PC-9 (cell line): ENCODE data around the gene PCDHB2. TPM values are rescaled to one million over a fixed set of nuclear protein-coding genes. Genes with fewer than 3 reads are reported as not detected.
"Not testable (repeated sequence)": the region's sequence is repeated elsewhere in the genome, so short reads cannot be mapped to it uniquely, and the experiment has no call there.

Source experiments
- BruUV-seq: library from RNA; stranded (reverse); fragments of 400-500 nt; replicated peaks from 2 replicates; lab custom pipeline; 2021; lab: Mats Ljungman, UMichigan
- CTCF ChIA-PET: fragments of 300-600 bp; sonication (Branson Sonifier 250); formaldehyde crosslinking; loops from one replicate; lab custom pipeline; 2022; ENCODE audit warnings: antibody characterized with exemption; lab: Charles Lee
- POLR2A ChIA-PET: fragments of 300-600 bp; sonication (Branson Sonifier 250); formaldehyde crosslinking; loops from one replicate; lab custom pipeline; 2022; ENCODE audit warnings: antibody characterized with exemption; ENCODE audit not compliant: unreplicated experiment; lab: Charles Lee
- DNase-seq, 2 experiments: peaks; one replicate each; pipeline versions ENCODE4 v3.0.0 to v3.0.0-alpha.2; 2015 to 2022; ENCODE audit warnings: mixed read lengths in 1 of 2
- H2AFZ ChIP-seq: fragments of 200-600 bp; sonication (generic); 2 replicates; pipeline ENCODE4 v1.8.1; 2017; ENCODE audit warnings: antibody characterized with exemption
- H3F3A ChIP-seq: fragments of 200-600 bp; sonication (generic); 2 replicates; pipeline ENCODE4 v1.8.1; 2017; ENCODE audit warnings: antibody characterized with exemption, mild to moderate bottlenecking, low read depth; ENCODE audit not compliant: insufficient read depth
- H3K27ac ChIP-seq: fragments of 200-600 bp; sonication (generic); 2 replicates; pipeline ENCODE4 v1.6.1; 2016; ENCODE audit warnings: mixed run types
- H3K27me3 ChIP-seq: fragments of 200-600 bp; sonication (generic); 2 replicates; pipeline ENCODE4 v1.6.1; 2016; ENCODE audit warnings: low read depth, mixed run types; ENCODE audit not compliant: insufficient read depth
- H3K36me3 ChIP-seq: fragments of 200-600 bp; sonication (generic); 2 replicates; pipeline ENCODE4 v1.6.1; 2016; ENCODE audit warnings: low read depth, mixed run types
- H3K4me1 ChIP-seq: fragments of 200-600 bp; sonication (generic); replicated peaks from 2 replicates; pipeline ENCODE4 v1.6.1; 2016; ENCODE audit warnings: mixed run types; ENCODE audit not compliant: insufficient read depth
- H3K4me2 ChIP-seq: fragments of 200-600 bp; sonication (generic); 2 replicates; pipeline ENCODE4 v1.6.1; 2017; ENCODE audit warnings: mixed run types
- H3K4me3 ChIP-seq: fragments of 200-600 bp; sonication (generic); 2 replicates; pipeline ENCODE4 v1.6.1; 2016; ENCODE audit warnings: mixed run types
- H3K79me2 ChIP-seq: fragments of 200-600 bp; sonication (generic); 2 replicates; pipeline ENCODE4 v1.6.1; 2017; ENCODE audit warnings: low read depth, mixed run types
- H3K9me2 ChIP-seq: fragments of 200-600 bp; sonication (generic); 2 replicates; pipeline ENCODE4 v1.8.1; 2017; ENCODE audit warnings: mild to moderate bottlenecking; ENCODE audit not compliant: insufficient read depth
- H3K9me3 ChIP-seq: fragments of 200-600 bp; sonication (generic); 2 replicates; pipeline ENCODE4 v1.8.1; 2016; ENCODE audit warnings: low read depth; ENCODE audit not compliant: insufficient read depth
- H4K20me1 ChIP-seq: fragments of 200-600 bp; sonication (generic); 2 replicates; pipeline ENCODE4 v1.8.1; 2017; ENCODE audit not compliant: insufficient read depth
- CTCF ChIP-seq: fragments of 200-600 bp; sonication (generic); conservative IDR thresholded peaks from 2 replicates; pipeline ENCODE4 v1.6.1; 2017; ENCODE audit warnings: mixed run types, antibody characterized with exemption, mild to moderate bottlenecking, moderate library complexity
- EZH2 ChIP-seq: fragments of 200-600 bp; sonication (generic); IDR thresholded peaks from 2 replicates; pipeline ENCODE4 v1.8.0; 2017; ENCODE audit warnings: antibody characterized with exemption, low read depth
- intact Hi-C: fragments of 100-400 bp; cut with micrococcal nuclease; formaldehyde crosslinking; loops from one replicate; pipeline ENCODE4 v1.10.0; 2022; ENCODE audit not compliant: unreplicated experiment
- total RNA-seq: library from RNA; stranded (reverse); gene quantifications from 2 replicates; pipeline ENCODE4 v1.2.3, GENCODE V29; 2021

The PCDHB2 gene
- total RNA-seq, 1 experiment from 2014 or later, result 4.0 TPM

DNA sequence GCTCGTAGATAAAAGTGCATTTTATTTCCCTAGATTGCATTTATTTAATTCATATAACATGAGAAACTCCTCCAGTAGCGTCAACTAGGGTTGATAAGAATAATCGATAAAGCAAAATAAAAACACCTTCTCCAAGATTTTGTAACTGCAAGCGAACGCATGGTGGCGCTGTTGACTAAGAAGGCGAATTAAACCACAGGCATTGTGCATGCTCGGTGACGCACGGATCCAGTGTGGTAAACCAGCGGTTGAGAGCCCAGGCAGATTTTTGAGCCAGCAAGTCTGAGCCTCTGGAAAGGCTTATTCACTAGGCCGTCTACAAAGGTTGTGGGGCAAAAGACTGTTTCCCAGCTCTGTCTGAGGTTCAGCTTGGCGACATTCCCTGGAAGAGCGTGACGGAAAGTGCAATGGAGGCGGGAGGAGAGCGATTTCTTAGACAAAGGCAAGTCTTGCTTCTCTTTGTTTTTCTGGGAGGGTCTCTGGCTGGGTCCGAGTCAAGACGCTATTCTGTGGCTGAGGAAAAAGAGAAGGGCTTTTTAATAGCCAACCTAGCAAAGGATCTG lies 5.9 kb downstream of the PCDHB2 start, which contains the start of gene PCDHB3:
Gene PCDHB3 (plus strand): TSS at position 231 of the 563 bp plus-strand sequence. CDS start 177 bp downstream, at position 408.
- no TSS peak for BruUV-seq
- no peak for TF ChIP-seq CTCF
- no peak for TF ChIP-seq EZH2
- H3K4me3 ChIP-seq, result no peak within 1 kb of the TSS

DNA sequence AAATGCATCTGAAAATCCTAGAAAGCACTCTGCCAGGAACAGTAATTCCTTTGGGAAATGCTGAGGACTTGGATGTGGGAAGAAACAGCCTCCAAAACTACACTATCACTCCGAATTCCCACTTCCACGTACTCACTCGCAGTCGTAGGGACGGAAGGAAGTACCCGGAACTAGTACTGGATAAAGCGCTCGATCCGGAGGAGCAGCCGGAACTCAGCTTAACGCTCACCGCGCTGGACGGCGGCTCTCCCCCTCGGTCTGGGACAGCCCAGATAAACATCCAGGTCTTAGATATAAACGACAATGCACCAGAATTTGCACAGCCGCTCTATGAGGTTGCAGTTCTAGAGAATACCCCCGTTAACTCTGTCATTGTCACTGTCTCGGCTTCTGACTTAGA lies 6.6 kb downstream of the PCDHB2 start:
- BruUV-seq, result no TSS peak
- Histone ChIP-seq H3K9me2 (no peaks in the 10 kb centered on the region), H4K20me1 (no peaks in the 10 kb centered on the region), H3K79me2 (no peaks in the 10 kb centered on the region), H3K27ac (no peak overlapping the region), H3K36me3 (no peaks in the 10 kb centered on the region), H3K4me3 (no peak overlapping the region), H3F3A (no peaks in the 10 kb centered on the region), H2AFZ (no peak overlapping the region), H3K4me1 (no peaks in the 10 kb centered on the region), H3K9me3 (peaks cover 3% of the 10 kb centered on the region; the same call in 1 of the 2 replicates), H3K4me2 (no peak overlapping the region), H3K27me3 (no peaks in the 10 kb centered on the region)
- ChIA-PET POLR2A (no interaction called here), CTCF (interaction anchor here (0.6 kb wide), 1 partner anchor 374 kb away, joined by 3 read pairs; no protein-coding TSS in a partner anchor)
- no peak for TF ChIP-seq EZH2
- no peak for TF ChIP-seq CTCF
- intact Hi-C loops, result no loop called here
- DNase-seq, result no peak

More for the DNA sequence above, 5.9 kb downstream of the PCDHB2 start, which contains the start of gene PCDHB3:
- no peaks in the 10 kb centered on the region for H3K79me2 ChIP-seq
- no peaks in the 10 kb centered on the region for H3F3A ChIP-seq
- no peak for DNase-seq
- no peak within 1 kb of the TSS for H2AFZ ChIP-seq
- peaks cover under 1% of the 10 kb centered on the region; the same call in 1 of the 2 replicates for H3K9me3 ChIP-seq
- no peaks in the 10 kb centered on the region for H3K36me3 ChIP-seq
- no peaks in the 10 kb centered on the region for H4K20me1 ChIP-seq
- ChIA-PET POLR2A (no interaction called here), CTCF (interaction anchor here (0.6 kb wide), 1 partner anchor 375 kb away, joined by 3 read pairs; no protein-coding TSS in a partner anchor)
- no peaks in the 10 kb centered on the region for H3K27me3 ChIP-seq
- intact Hi-C loops, result no loop called here
- H3K4me2 ChIP-seq, result no peak within 1 kb of the TSS
- no peak within 1 kb of the TSS for H3K27ac ChIP-seq
- H3K4me1 ChIP-seq, result no peaks in the 10 kb centered on the region
- H3K9me2 ChIP-seq, result no peaks in the 10 kb centered on the region

- H3K4me3 ChIP-seq, H3F3A ChIP-seq, DNase-seq, H3K27ac ChIP-seq, H3K4me1 ChIP-seq, H3K9me2 ChIP-seq, H3K4me2 ChIP-seq, intact Hi-C loops, BruUV-seq, CTCF ChIA-PET, H2AFZ ChIP-seq, POLR2A ChIA-PET, H3K36me3 ChIP-seq, H3K27me3 ChIP-seq, H3K9me3 ChIP-seq, H4K20me1 ChIP-seq, H3K79me2 ChIP-seq: not testable (repeated sequence)
Observed at GRCh38 chr5:141102070-141102469, 7.7 kb downstream of the PCDHB2 start.

DNA sequence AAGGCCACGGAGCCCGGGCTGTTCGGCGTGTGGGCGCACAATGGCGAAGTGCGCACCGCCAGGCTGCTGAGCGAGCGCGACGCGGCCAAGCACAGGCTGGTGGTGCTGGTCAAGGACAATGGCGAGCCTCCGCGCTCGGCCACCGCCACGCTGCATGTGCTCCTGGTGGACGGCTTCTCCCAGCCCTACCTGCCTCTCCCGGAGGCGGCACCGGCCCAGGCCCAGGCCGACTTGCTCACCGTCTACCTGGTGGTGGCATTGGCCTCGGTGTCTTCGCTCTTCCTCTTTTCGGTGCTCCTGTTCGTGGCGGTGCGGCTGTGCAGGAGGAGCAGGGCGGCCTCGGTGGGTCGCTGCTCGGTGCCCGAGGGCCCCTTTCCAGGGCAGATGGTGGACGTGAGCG lies 8.1 kb downstream of the PCDHB2 start:
- CTCF ChIA-PET, H3K79me2 ChIP-seq, POLR2A ChIA-PET, BruUV-seq, H4K20me1 ChIP-seq, H3K27ac ChIP-seq, H3K4me2 ChIP-seq, H3K9me3 ChIP-seq, H2AFZ ChIP-seq, H3K4me1 ChIP-seq, intact Hi-C loops, H3K36me3 ChIP-seq, H3K4me3 ChIP-seq, H3F3A ChIP-seq, H3K27me3 ChIP-seq, H3K9me2 ChIP-seq, DNase-seq: not testable (repeated sequence)
